SK-MEL-5 (cell line): ENCODE results near the gene SYT2. TPM values are rescaled to one million over a fixed set of nuclear protein-coding genes. Genes with fewer than 3 reads are reported as not detected.
"Not testable (repeated sequence)": the region's sequence is repeated elsewhere in the genome, so short reads cannot be mapped to it uniquely, and the experiment has no call there.

Experiments
- DNase-seq: peaks from one replicate; pipeline ENCODE4 v3.0.0-alpha.2; 2016; ENCODE audit warnings: low read depth, low spot score
- in situ Hi-C: cut with HindIII; loops from 2 replicates; pipeline ENCODE4 v1.10.0; 2016; ENCODE audit warnings: low sequenced_read_pairs, high pct_unique_total_duplicates, low pct_unique_long_range_greater_than_20kb
- total RNA-seq: library from RNA; depleted of rRNA; stranded (reverse); fragments of >200 nt; shearing (Covaris generic); gene quantifications from 2 replicates; pipeline ENCODE4 v1.2.3, GENCODE V29; 2014

Gene SYT2
- total RNA-seq, 1 experiment from 2014 or later, result not detected

- no peak for DNase-seq
- in situ Hi-C loops, result no loop called here
Measured at GRCh38 chr1:202577381-202577780, 132.9 kb downstream of the SYT2 start.

- in situ Hi-C loops, result no loop called here
- no peak for DNase-seq
Measured at GRCh38 chr1:202576816-202577215, 133.4 kb downstream of the SYT2 start.

- no peak for DNase-seq
- in situ Hi-C loops, result no loop called here
Measured at GRCh38 chr1:202575918-202576653, 134.2 kb downstream of the SYT2 start.

DNA sequence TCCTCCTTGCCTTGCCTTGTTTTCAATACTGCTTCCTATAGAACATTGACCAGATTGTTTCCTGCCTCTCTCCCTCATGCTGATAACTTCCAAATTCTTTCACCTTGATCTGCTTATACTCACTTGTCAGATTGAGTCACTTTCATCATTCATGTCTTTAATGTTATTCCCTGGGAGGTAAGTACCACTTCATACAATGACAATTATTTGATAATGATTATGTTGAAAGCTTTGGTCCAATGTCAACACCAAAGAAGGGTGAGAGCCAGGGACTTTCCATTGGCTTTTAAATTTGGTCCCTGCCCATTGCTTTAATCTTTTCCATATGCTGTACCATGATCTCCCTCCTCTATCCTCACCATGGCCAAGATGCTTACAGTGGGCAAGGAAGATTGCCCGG, 137.4 kb downstream of the SYT2 start:
- DNase-seq, result no peak
- in situ Hi-C loops, result no loop called here

- DNase-seq, result peak; percentile 74
- in situ Hi-C loops, result no loop called here
Measured at GRCh38 chr1:202571719-202572339, 138.4 kb downstream of the SYT2 start.

DNA sequence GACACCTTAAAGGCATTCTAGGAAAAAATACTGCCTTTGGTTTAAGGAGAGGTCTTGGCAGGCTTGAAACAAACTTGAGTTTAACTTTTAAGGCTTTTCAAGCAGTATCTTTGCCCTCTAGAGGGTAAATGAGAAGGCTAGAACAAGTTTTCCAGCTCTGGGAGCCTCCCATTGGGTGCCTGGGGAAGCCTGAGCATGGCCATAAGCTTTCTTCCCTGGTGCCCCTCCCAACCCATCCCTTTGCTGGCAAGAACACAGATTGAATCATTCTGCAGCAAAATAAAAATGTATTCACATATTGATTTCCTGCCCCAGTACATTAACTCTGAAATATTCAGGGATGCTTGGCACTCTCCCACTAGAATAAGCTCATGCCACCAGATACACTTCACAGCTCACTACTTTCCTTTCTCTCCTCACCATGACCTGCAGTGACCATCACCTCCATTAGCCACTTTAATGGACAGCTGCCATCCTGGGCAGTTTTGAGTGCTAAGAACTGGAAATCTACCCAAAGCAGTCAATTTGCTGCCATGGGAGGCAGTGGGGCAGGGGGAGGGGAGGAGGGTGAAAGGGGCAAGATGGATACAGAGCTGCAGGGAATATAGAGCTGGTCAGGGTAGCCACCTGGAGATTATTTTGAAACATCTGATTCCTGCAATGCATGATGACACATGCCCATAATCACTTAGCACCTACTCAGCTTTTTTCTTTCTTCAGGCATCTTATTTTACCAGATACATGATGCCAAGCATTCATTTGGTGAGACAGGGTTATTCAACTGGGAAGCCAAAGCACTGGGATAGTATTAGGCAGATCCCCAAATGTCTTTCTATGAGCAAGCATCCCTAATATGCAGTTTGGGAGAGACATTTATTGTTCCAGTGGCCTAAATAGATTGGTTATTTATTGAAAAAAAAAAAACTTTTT, 140.6 kb downstream of the SYT2 start:
- no peak for DNase-seq
- in situ Hi-C loops, result no loop called here

DNA sequence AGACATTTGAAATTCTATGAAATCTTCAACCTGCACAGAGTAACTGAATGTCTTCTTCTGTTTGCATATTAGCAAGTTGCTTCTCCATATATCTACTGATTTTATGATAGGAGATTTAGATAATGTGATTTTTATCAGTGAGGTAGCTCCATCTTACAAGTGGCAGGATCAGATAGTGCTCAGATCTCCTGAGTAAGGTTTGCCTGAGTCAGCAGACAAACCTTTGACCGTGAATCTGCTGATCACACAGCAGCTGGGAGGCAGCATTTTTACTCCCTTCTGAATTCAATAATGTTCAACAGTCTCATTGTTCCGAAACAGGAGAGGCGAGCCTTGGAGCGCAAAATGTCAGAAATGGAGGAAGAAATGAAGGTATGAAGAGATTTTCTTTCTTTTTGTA, 141.4 kb downstream of the SYT2 start:
- in situ Hi-C loops, result no loop called here
- DNase-seq, result peak; percentile 10

DNA sequence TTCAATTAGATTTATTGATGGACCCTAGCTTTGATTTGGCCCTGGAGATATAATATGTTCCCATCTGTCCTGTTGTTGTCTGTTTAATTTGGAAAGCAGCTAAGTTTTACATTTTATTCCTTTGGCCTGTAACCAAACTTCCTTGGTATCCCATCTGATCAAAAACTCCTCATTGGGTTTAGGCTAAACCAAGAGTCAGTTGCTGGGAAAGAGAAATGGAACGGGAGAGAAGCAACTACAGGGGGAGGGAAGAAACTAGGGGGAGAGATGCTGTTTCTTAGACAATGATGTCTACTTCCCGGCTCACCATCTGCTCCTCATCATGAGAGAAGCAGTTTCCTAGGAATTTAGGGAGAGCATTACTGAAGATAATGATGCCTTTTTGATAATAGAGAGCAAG, 141.8 kb downstream of the SYT2 start:
- DNase-seq, result no peak
- in situ Hi-C loops, result no loop called here

DNA sequence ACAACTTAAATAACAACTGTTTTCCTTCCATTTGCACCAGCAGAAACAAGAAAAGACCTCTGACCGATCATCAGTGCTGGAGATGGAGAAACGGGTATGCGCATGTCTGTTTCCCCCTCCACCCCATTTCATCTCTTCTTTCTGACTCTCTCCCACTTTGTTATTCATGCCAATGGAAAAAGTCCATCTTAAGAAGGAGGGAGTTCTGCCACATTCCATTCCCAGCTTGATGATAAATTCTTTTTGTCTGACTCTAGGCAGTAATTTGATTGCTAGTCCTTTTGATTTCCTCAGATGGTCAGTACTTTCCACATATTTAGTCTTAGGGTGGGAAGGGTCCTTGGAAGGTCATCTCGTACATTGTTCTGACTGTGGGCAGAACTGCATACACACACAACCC, 142.5 kb downstream of the SYT2 start:
- in situ Hi-C loops, result no loop called here
- no peak for DNase-seq

DNA sequence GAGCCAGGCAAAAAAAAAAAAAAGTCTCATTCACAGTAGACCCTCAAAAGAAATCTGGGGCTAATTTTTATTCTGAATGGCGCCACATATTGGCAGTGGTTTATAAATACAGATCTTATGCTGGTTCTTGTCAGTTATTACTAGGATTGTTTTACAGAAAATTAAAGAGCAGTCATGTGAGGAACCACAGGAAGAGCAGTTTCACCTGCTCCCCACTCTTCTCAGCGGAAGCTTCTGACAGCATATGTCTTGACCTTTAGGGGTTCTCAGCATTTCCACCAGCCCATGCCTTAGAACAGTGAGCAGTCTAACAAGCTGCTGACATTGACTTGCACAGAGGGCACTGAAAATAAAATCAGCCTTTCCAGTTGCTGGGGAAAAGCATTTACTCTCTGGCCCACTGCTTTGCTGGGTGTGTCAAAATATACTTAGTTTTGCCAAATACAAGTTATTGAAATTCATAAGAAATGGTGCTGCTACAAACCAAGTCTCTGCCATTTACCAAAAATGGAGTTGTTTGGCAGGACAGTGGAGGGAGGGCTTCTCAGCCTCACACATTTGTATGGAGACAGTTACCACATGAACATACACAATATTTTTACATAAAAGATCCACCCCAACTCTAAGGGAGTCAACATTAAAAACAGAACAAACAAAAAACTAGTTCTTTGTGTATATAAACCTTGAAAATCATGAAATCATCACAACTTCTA, 144.2 kb downstream of the SYT2 start:
- DNase-seq, result peak; percentile 63
- in situ Hi-C loops, result no loop called here

DNA sequence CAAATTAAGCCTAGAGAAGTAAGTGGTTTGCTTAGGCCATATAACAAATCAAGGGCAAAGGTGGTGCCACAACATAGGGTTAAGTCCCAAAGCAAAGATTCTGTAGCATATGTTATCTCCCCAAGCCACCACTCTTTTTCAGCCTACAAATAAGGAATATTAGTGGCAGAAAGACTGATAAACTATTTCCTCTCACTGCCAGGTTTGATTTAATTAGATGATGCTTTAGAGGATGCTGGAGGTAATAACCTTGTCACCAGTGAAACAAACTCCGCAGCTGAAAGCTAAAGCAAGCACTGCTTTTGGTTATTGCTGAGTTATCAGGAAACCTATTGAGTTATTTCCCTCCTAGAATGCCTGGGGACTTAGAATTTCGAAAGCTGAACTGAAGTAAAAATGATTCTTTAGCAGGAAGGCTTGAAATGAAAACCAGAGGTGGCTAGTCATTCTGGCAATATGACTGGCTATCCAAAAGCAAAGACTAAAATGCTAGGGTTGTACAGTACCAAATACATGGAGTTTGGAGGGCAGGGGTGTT, 145.2 kb downstream of the SYT2 start:
- no peak for DNase-seq
- in situ Hi-C loops, result no loop called here

DNA sequence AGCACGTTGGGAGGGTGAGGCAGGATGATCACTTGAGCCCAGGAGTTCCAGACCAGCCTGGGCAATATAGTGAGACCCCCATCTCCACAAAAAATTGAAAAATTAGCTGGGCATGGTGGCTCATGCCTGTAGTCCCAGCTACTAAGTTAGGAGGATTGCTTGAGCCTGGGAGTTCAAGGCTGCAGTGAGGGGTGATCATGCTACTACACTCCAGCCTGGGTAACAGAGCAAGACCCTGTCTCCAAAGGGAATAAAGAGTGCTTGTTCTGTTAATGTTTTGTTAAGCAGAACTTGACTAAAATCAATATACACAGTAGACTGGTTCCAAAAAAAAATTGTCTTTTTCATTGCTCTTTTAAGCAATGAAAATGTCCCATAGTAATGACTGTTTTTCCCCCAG, 146.4 kb downstream of the SYT2 start:
- in situ Hi-C loops, result no loop called here
- DNase-seq, result no peak

DNA sequence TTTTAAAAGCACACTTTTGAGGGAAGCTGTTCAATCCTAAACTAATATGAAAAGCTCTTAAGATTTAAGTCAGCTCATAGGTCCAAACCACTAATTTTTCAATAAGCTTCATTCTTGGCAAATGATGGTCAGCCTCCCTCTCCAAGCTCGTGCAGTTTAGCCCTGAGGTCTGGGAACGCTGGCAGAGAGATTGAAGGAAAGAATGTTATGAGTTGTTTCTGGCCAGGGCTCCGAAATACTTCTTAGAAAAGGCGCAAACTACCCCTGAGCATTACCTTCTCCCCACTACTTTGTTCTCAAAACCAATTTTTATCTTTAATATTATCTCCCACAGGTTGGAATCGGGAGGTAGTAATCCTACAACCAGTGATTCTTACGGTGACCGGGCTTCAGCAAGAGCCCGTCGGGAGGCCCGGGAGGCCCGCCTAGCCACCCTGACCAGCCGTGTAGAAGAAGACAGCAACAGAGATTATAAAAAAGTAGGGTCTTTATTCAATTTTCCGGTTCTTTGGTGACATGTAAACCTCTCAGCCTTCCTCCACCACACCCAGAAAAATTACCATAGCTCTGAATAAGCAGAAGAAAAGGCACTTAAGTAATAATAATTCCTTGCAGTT, 147.7 kb downstream of the SYT2 start:
- in situ Hi-C loops, result no loop called here
- DNase-seq, result no peak

DNA sequence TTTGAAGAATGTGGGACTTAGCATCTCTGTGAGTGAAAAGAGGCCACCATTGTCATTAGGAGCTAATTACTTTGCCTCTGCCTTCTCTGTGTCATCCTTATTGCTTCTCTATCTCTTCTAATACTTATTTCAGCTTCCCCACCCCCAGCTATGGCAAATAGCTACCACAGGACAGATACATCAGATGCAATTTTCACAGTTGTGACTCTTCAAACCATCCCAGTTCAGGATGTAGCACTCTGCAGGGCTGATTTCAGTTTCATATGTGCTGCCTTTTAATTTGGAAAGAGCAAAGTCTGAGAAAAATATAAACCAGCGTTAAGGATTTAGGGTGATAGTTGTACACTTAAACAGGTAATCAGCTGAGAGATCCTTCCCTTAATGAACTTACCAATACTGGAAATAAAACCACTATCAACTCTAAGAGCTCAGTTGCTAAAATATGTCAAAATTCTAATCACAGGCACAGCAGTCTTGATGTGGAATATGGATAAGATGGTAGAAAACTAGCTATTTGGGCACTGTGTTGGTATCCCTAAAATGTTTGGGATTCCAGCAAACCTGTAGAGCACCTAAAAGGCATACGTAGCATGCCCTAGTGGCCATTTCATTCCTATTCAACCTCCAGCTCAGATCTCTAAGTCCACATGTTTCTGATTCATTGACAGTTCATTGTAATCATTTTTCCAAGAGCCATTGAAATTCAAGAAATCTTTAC, 148.4 kb downstream of the SYT2 start:
- peak; percentile 46 for DNase-seq
- in situ Hi-C loops, result no loop called here

- DNase-seq, result no peak
- in situ Hi-C loops, result no loop called here
Measured at GRCh38 chr1:202561240-202561639, 149.0 kb downstream of the SYT2 start.

DNA sequence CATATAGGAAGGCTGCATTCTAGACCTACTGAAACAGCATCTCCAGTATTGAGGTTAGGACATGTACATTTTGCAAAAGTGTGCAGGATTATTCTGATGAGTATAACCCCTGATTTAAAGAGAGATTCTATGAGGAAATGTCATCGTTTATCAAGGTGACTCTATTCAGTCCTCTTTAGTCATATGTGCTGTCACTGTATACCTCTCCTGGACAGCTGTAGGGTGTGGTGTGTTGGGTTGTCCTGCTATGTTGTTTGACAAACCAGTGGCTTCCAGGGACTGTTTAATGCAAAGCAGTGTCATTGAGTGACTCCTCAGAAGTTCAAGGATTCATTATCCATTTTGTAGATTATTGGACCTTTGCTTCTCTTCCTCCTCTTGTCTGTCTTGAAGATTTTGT, 152.6 kb downstream of the SYT2 start:
- DNase-seq, in situ Hi-C loops: not testable (repeated sequence)

DNA sequence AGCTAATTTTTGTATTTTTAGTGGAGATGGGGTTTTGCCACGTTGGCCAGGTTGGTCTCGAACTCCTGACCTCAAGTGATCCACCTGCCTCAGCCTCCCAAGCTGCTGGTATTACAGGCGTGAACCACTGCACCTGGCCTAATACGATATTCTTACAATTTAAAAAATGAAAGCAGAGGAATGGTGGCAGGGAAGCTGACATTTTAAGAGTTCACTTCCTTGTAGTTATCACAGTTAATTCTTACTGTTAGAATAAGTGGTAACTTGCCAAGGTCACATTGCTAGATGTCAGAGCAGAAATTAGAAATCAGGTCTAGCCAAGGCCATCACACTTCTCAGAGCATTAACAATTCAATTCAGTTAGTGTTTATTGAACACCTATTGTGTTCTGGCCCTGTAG, 154.2 kb downstream of the SYT2 start:
- DNase-seq, in situ Hi-C loops: not testable (repeated sequence)
